Neural progenitor cell (in vitro differentiated cells): Measurements from ENCODE around the gene METTL25. TPM values are rescaled to one million over a fixed set of nuclear protein-coding genes. Genes with fewer than 3 reads are reported as not detected.
A peak's percentile ranks its signal among the peaks of the same experiment; 100 is the strongest.

Source experiments
- DNase-seq: peaks from one replicate; pipeline ENCODE4 v3.0.0-alpha.2; 2016; ENCODE audit warnings: low spot score
- H2AFZ ChIP-seq: fragments of 200-600 bp; sonication (generic); replicated peaks from 2 replicates; pipeline ENCODE4 v1.6.1; 2016; ENCODE audit warnings: antibody characterized with exemption
- H3F3A ChIP-seq: fragments of 200-600 bp; sonication (generic); 2 replicates; pipeline ENCODE4 v1.6.1; 2016; ENCODE audit warnings: antibody characterized with exemption, low read depth
- H3K27ac ChIP-seq: fragments of 200-600 bp; sonication (generic); 2 replicates; pipeline ENCODE4 v1.5.1; 2016; ENCODE audit warnings: mild to moderate bottlenecking
- H3K27me3 ChIP-seq: fragments of 200-600 bp; sonication (generic); 2 replicates; pipeline ENCODE4 v1.6.1; 2016; ENCODE audit warnings: mild to moderate bottlenecking, moderate library complexity
- H3K36me3 ChIP-seq: fragments of 200-600 bp; sonication (generic); 2 replicates; pipeline ENCODE4 v1.5.1; 2016
- H3K4me1 ChIP-seq: fragments of 200-600 bp; sonication (generic); 2 replicates; pipeline ENCODE4 v1.6.1; 2016; ENCODE audit warnings: mixed run types
- H3K4me2 ChIP-seq: fragments of 200-600 bp; sonication (generic); 2 replicates; pipeline ENCODE4 v1.6.1; 2016
- H3K4me3 ChIP-seq: fragments of 200-600 bp; sonication (generic); 2 replicates; pipeline ENCODE4 v1.5.1; 2016
- H3K79me2 ChIP-seq: fragments of 200-600 bp; sonication (generic); 2 replicates; pipeline ENCODE4 v1.6.1; 2016; ENCODE audit warnings: low read depth
- H3K9ac ChIP-seq: fragments of 200-600 bp; sonication (generic); 2 replicates; pipeline ENCODE4 v1.6.1; 2016
- H3K9me3 ChIP-seq: fragments of 200-600 bp; sonication (generic); 2 replicates; pipeline ENCODE4 v1.5.1; 2016; ENCODE audit warnings: low read depth
- H4K20me1 ChIP-seq: fragments of 200-600 bp; sonication (generic); 2 replicates; pipeline ENCODE4 v1.6.1; 2016; ENCODE audit warnings: low read depth
- H3K27ac Mint-ChIP-seq: 3 replicates; pipeline ENCODE4 v1.8.0; 2021; ENCODE audit warnings: mixed read lengths
- H3K27me3 Mint-ChIP-seq: 2 replicates; pipeline ENCODE4 v1.8.0; 2022; ENCODE audit warnings: low read depth, mild to moderate bottlenecking, inconsistent platforms, moderate library complexity, mixed read lengths; ENCODE audit not compliant: insufficient read depth
- H3K36me3 Mint-ChIP-seq: 3 replicates; pipeline ENCODE4 v1.8.0; 2021; ENCODE audit warnings: mixed read lengths
- H3K4me1 Mint-ChIP-seq: 3 replicates; pipeline ENCODE4 v1.8.0; 2021; ENCODE audit warnings: mixed read lengths
- H3K4me3 Mint-ChIP-seq: 3 replicates; pipeline ENCODE4 v1.8.0; 2021; ENCODE audit warnings: mild to moderate bottlenecking, moderate library complexity, mixed read lengths
- H3K9me3 Mint-ChIP-seq: 3 replicates; pipeline ENCODE4 v1.8.0; 2020; ENCODE audit warnings: mixed read lengths
- EZH2phosphoT487 ChIP-seq: fragments of 200-600 bp; sonication (generic); IDR thresholded peaks from 2 replicates; pipeline ENCODE4 v1.6.1; 2017; ENCODE audit warnings: antibody characterized with exemption
- total RNA-seq: library from RNA; depleted of rRNA; stranded (reverse); fragments of >200 nt; gene quantifications from 2 replicates; pipeline ENCODE4 v1.2.3, GENCODE V29; 2015; ENCODE audit warnings: low replicate concordance
- TF ChIP-seq, protein P1 (sequence below): fragments of 200-600 bp; sonication (generic); IDR thresholded peaks from 2 replicates; pipeline ENCODE4 v1.5.1; 2017; ENCODE audit warnings: antibody characterized with exemption, mild to moderate bottlenecking

Gene METTL25
- total RNA-seq, 1 donor from 2014 or later, result 11.2 TPM

DNA sequence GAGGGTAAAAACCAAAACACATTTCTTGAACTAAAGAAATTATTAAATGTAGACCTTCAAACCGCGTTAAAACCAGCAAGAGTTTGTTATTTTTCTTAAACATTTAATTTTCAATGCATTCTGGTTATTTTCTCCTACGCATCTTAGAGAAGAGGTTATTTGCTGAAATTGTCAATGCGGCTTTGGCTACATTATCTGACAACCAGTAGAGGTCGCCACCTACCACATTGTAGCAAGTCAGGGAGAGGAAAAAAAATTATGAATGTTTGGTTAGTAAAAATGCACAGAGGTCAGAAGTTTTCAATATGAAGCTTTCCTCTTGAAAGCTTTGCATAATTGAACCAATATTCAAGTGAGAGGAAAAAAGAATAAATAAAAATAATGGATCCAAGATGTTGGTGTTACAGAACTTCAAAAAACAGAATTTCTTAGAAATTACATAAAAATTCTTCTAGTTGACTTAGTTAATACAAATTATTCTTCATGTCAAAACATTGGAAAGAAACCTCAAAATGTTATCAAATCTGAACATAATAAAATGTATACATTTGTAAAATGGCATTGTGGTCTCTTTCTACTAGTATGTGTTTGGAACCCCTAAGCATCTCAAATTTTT lies 168.9 kb downstream of the METTL25 start:
- no peaks in the 10 kb centered on the region for H3K79me2 ChIP-seq
- H3K27me3 ChIP-seq, result no peaks in the 10 kb centered on the region
- H3F3A ChIP-seq, result no peaks in the 10 kb centered on the region
- H3K4me1 ChIP-seq, result no peaks in the 10 kb centered on the region
- no peaks in the 10 kb centered on the region for H3K9me3 ChIP-seq
- TF ChIP-seq, protein P1, sequence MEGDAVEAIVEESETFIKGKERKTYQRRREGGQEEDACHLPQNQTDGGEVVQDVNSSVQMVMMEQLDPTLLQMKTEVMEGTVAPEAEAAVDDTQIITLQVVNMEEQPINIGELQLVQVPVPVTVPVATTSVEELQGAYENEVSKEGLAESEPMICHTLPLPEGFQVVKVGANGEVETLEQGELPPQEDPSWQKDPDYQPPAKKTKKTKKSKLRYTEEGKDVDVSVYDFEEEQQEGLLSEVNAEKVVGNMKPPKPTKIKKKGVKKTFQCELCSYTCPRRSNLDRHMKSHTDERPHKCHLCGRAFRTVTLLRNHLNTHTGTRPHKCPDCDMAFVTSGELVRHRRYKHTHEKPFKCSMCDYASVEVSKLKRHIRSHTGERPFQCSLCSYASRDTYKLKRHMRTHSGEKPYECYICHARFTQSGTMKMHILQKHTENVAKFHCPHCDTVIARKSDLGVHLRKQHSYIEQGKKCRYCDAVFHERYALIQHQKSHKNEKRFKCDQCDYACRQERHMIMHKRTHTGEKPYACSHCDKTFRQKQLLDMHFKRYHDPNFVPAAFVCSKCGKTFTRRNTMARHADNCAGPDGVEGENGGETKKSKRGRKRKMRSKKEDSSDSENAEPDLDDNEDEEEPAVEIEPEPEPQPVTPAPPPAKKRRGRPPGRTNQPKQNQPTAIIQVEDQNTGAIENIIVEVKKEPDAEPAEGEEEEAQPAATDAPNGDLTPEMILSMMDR, result peak; percentile 99
- TF ChIP-seq EZH2phosphoT487, result no peak
- Mint-ChIP-seq H3K4me3 (no peak overlapping the region), H3K36me3 (no peaks in the 10 kb centered on the region), H3K4me1 (no peaks in the 10 kb centered on the region), H3K9me3 (no peaks in the 10 kb centered on the region), H3K27ac (no peak overlapping the region), H3K27me3 (no peaks in the 10 kb centered on the region)
- no peak overlapping the region for H2AFZ ChIP-seq
- no peak overlapping the region for H3K4me2 ChIP-seq
- no peak overlapping the region for H3K27ac ChIP-seq
- no peaks in the 10 kb centered on the region for H3K36me3 ChIP-seq
- DNase-seq, result peak; percentile 71
- no peak overlapping the region for H3K4me3 ChIP-seq
- H3K9ac ChIP-seq, result no peak overlapping the region
- H4K20me1 ChIP-seq, result no peaks in the 10 kb centered on the region

Other genes with a start within 250 kb of the METTL25 start
- gene CCDC59, start 142 bp upstream of the METTL25 start, total RNA-seq, result 75.2 and 84.7 TPM in 2 replicates